ENCODE measurements around the gene SLC44A4.
A peak's percentile ranks its signal among the peaks of the same experiment; 100 is the strongest.

SLC44A4 gene

GRCh38 chr6:31900917-31901414, 22.2 kb upstream of the SLC44A4 start:
- no peak for DNase-seq

- no peak for DNase-seq
Measured at GRCh38 chr6:31899882-31900722, 21.3 kb upstream of the SLC44A4 start.

GRCh38 chr6:31899215-31899614, 20.4 kb upstream of the SLC44A4 start:
- DNase-seq: no peak

DNA sequence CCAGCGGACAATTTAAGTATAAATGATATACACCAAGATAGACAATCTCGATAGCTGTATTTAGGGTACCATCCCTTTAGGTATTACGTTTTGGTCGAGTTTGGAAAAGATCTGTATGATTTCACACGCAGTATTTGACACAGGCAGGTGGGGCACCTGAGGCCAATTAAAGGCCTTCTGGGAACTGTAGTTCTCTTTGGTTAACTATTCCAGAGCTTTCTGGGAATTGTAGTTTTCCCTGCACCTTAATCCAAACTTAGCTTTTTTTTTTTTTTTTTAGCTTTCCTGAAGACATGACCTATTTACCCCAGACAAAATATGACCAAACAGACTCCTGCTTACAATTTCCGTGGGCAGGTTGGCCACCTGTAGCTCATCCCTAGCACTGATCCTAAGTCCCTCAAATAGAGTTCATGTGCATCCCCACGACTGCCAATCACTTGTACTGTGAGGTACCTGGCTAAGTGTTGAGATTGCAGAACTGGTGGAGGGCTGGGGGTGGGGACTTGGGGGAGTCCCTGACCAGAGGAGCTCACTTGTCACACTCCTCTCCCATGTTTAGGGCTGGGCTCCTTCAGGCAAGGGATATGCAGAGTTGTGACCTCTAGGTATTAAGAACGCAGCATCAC, 19.7 kb upstream of the SLC44A4 start:
- DNase-seq: no peak

GRCh38 chr6:31897612-31898382, 19.0 kb upstream of the SLC44A4 start, which contains the start of gene EHMT2:
Gene EHMT2, minus strand, starts transcription at chr6:31897698. Its CDS starts 21 bp downstream, at chr6:31897677.
- peak; percentile 89 for DNase-seq

DNA sequence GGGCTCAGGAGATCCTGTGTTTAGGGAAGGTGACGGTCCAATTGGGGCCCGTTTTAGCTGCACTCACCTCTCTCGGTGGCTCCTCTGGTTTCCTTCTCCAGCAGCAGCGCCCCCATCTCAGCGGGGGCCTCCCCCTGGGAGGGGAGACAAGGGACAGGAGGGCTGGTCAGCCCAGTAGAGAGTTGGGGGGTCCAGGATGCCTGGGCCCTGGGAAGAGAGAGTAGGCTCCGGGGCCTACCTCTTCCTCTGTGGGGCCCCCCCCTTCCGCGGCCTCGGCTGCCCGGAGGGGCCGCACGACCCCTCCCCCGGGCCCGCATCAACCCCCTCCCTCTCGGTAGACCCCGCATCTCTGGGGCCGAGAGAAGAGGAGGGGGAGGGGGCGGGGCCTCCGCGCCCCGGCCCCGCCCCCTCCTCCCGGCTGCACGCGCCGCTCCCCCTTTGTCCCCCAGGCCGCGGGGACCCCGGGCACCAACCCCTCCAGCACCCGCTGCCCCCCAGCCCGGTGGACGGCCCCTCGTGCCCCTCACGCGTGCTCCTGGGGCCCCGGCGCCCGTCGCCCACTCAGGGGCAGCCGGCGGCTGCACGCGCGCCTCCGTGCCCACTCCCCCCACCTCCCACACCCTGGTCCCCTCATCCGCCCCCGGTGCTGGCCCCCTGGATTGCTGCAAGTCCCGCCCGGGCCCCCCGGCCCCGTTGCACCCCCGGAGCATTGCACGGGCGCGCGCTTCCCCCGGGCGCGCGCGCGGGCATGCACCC, 18.2 kb upstream of the SLC44A4 start:
- DNase-seq: no peak

DNA sequence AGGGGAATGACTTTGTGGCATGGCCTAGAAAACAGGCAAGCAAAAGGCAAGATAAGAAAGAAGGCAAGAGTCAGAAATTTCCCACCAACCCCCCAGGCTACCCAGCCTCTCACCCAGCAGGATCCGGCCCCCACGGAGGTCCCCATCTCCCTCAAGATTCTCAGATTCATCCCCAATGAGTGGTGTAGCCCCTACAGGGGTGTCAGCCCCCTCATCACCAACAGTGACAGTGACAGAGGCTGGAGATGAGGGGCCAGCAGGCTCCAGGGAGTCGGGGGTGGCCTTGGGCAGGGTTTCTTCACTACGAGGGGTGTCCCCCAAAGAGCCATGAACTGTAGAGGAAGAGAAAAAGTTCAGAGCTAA, 17.7 kb upstream of the SLC44A4 start:
- DNase-seq: no peak

DNA sequence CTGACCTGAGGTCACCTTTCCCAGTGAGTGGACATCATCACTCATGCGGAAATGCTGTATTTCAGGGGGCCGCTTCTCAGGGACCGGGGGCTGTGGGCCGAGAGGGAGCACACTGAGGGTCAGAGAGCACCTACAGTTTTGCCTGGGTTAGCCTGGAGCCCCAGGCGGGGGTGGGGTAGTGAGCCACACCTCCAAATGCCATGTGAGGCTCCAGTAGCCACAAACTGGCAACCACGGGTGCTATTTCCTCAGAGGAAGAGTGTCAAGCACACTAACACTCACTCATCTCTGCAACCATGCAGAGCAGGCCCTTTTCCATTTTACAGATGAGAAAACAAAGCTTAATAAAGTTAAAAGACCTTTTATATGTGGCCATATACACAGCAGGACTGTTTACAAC, 14.0 kb upstream of the SLC44A4 start:
- DNase-seq: no peak

GRCh38 chr6:31889331-31889972, 10.7 kb upstream of the SLC44A4 start:
- no peak for DNase-seq

GRCh38 chr6:31888276-31889258, 9.8 kb upstream of the SLC44A4 start:
- peak; percentile 68 for DNase-seq

DNA sequence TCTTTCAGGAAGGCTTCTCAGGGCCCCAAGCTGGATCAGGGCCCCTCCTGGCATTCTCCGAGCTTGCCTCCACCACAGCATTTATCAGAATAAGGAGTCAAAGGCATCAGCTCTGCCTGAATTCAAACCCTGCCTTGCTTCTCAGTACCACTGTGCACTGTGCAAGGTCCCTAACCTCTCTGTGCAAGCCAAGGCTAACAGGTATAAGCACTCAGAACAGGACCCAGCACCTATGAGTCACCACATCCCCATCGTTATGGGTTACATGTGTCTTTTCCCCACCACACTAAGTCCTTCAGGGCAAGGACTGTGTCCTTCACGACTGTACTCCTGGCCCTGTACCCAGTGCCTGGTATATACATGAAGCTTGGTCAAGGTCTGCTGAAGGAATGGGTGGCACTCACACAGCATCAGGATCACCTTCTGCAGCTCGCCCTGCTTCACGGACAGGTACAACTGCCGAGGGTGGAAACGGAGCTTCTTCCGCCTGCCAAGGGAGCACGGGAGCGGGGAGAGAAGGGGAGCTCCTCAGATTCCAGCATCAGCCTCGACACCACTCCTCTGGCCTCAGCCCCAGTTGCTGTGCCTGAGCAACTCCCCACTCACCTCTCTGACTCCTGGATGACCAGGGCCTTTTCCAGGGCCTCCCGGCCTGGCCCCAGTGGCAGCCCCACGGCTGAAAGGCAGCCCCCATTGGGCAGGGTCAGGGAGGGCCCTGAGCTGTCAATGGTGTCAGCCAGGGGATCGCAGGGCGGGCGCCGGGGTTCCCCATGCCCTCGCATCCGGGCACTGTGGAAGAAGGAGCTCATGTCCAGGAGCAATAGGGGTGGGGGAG, 8.6 kb upstream of the SLC44A4 start:
- no peak for DNase-seq

- DNase-seq: no peak
Measured at GRCh38 chr6:31886541-31886991, 7.8 kb upstream of the SLC44A4 start.

- no peak for DNase-seq
Measured at GRCh38 chr6:31884528-31885035, 5.8 kb upstream of the SLC44A4 start.

DNA sequence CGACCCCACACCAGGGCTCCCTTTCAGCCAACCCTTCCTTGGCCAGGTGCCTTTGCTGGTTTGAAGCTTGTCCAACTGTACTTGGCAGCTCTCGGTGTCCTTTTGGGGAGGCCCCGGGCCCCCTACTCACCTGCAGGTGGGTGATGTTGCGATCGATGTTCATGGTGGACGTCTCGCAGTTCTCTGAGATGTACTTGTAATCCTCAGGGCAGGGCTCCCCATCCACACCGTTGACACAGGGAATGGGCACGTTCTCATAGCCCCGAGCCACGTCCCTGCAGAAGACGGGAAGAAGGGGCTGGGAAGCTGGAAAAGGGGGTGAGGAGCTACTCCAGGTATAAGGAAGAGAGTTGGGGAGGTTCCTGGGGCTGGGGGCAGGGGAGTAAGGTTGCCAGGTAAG, 4.9 kb upstream of the SLC44A4 start:
- DNase-seq: no peak

- no peak for DNase-seq
Measured at GRCh38 chr6:31882344-31882743, 3.5 kb upstream of the SLC44A4 start.

- no peak for DNase-seq
Measured at GRCh38 chr6:31881136-31881859, 2.5 kb upstream of the SLC44A4 start.

DNA sequence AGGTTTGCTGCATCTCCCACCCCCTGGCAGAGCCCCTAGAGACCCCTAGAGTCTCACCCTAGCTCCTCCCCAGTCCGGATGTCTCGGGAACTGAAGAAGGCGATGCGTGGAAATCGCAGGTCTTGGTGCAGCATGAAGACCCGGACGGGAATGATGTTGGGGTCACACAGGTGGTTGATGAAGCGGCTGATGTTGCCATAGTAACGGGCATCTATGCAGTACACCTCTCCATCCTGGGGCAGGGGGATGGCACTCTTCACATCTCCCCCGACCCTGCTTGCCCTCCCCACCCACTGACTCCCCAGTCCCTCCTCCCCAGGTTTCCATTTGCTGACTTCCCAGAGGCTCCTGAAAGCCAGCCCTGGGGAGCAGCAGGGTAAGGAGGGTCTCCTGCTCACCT, 1.8 kb upstream of the SLC44A4 start:
- DNase-seq: no peak

DNA sequence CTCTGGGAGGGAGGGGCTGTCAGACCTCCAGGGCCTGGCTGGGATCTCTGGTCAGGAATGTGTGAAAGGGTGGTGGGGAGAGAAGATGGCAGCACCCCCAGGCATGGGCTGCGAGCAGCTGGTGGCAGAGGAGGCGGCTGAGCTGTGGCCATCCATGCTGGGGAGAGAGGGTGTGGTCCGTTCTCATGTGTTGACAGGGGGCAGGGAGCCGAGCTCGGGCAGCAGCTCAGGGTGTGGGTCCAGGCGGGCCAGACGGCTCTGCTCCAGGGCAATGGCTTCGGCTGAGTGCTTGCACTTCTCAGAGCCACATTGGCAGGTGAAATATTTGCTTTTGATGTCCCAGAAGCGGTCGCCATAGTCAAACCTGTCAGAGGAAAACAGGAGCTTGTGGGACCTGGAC, 1.1 kb upstream of the SLC44A4 start:
- no peak for DNase-seq

DNA sequence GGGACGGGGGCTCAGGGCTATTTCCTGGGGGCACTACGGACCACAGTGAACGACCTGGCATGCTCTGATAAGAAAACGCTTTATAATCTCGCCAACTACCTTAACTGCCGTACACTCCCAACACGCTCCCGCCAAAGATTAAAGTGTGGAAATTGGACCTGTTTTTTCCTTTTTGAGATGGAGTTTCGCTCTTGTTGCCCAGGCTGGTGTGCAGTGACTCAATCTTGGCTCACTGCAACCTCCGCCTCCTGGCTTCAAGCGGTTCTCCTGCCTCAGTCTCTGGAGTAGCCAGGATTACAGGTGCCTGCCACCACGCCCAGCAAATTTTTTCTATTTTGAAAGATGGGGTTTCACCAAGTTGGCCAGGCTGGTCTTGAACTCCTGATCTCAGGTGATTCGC, 346 bp upstream of the SLC44A4 start:
- no peak for DNase-seq

All from activated CD4-positive, CD25-positive, alpha-beta regulatory T cell treated with anti-CD3 and anti-CD28 coated beads, Interleukin-2, amount 50 U/mL, for 72 hours (primary cell).